Hepatocyte (in vitro differentiated cells): ENCODE results near the gene PSPN. TPM values are rescaled to one million over a fixed set of nuclear protein-coding genes. Genes with fewer than 3 reads are reported as not detected.

Experiments used
- DNase-seq: peaks from one replicate; pipeline ENCODE4 v3.0.0-alpha.2; 2016; ENCODE audit warnings: low spot score
- H2AFZ ChIP-seq: fragments of 200-600 bp; sonication (generic); 2 replicates; pipeline ENCODE4 v1.6.0; 2016; ENCODE audit warnings: antibody characterized with exemption, mild to moderate bottlenecking
- H3K27ac ChIP-seq: fragments of 200-600 bp; sonication (generic); 2 replicates; pipeline ENCODE4 v1.5.1; 2016; ENCODE audit warnings: mild to moderate bottlenecking
- H3K27me3 ChIP-seq: fragments of 200-600 bp; sonication (generic); 2 replicates; pipeline ENCODE4 v1.6.1; 2016
- H3K36me3 ChIP-seq: fragments of 200-600 bp; sonication (generic); replicated peaks from 2 replicates; pipeline ENCODE4 v1.5.1; 2016; ENCODE audit warnings: low read depth; ENCODE audit not compliant: insufficient read depth
- H3K4me1 ChIP-seq: fragments of 200-600 bp; sonication (generic); 2 replicates; pipeline ENCODE4 v1.5.1; 2016; ENCODE audit warnings: mild to moderate bottlenecking, moderate library complexity; ENCODE audit not compliant: insufficient read depth
- H3K4me2 ChIP-seq: fragments of 200-600 bp; sonication (generic); 2 replicates; pipeline ENCODE4 v1.6.0; 2016
- H3K4me3 ChIP-seq: fragments of 200-600 bp; sonication (generic); 2 replicates; pipeline ENCODE4 v1.5.1; 2016; ENCODE audit warnings: mild to moderate bottlenecking
- H3K79me2 ChIP-seq: fragments of 200-600 bp; sonication (generic); 2 replicates; pipeline ENCODE4 v1.6.0; 2017; ENCODE audit warnings: mild to moderate bottlenecking
- H3K9me2 ChIP-seq: fragments of 200-600 bp; sonication (generic); replicated peaks from 2 replicates; pipeline ENCODE4 v1.6.0; 2017; ENCODE audit warnings: mild to moderate bottlenecking; ENCODE audit not compliant: insufficient read depth
- H3K9me3 ChIP-seq: fragments of 200-600 bp; sonication (generic); 2 replicates; pipeline ENCODE4 v1.5.1; 2016; ENCODE audit warnings: low read depth, mild to moderate bottlenecking
- H4K20me1 ChIP-seq: fragments of 200-600 bp; sonication (generic); 2 replicates; pipeline ENCODE4 v1.6.0; 2016; ENCODE audit warnings: mild to moderate bottlenecking; ENCODE audit not compliant: insufficient read depth, poor library complexity, severe bottlenecking
- CTCF ChIP-seq: fragments of 200-600 bp; sonication (generic); IDR thresholded peaks from 2 replicates; pipeline ENCODE4 v1.5.1; 2016; ENCODE audit warnings: antibody characterized with exemption, mild to moderate bottlenecking; ENCODE audit not compliant: poor library complexity
- EZH2 ChIP-seq: fragments of 200-600 bp; sonication (generic); IDR thresholded peaks from 2 replicates; pipeline ENCODE4 v1.6.1; 2016; ENCODE audit warnings: antibody characterized with exemption, mild to moderate bottlenecking, borderline replicate concordance
- EZH2phosphoT487 ChIP-seq: fragments of 200-600 bp; sonication (generic); IDR thresholded peaks from one replicate; pipeline ENCODE4 v1.6.1; 2018; ENCODE audit warnings: antibody characterized with exemption, mild to moderate bottlenecking, low read depth, moderate library complexity; ENCODE audit not compliant: unreplicated experiment, severe bottlenecking
- WGBS: methylation state at CpG from one replicate; pipeline ENCODE4 v1.1.6; 2016; ENCODE audit warnings: low lambda C conversion rate; ENCODE audit errors: missing lambda C conversion rate; 5-methylcytosine and 5-hydroxymethylcytosine counted together
- polyA plus RNA-seq: library from polyadenylated mRNA; unstranded; fragments of >200 nt; fragmentation: Nextera tagmentation; extraction: Ambion mirVana; gene quantifications from 2 replicates; pipeline ENCODE4 v1.2.1, GENCODE V29; 2016
- total RNA-seq: library from RNA; depleted of rRNA; stranded (reverse); fragments of >200 nt; gene quantifications from 2 replicates; pipeline ENCODE4 v1.2.3, GENCODE V29; 2014

Gene PSPN
- total and polyA plus RNA-seq, 2 experiments from 2014 or later, result 2.7 TPM

- no peak for DNase-seq
- H3K9me2 ChIP-seq, result no peaks in the 10 kb centered on the region
- H4K20me1 ChIP-seq, result no peaks in the 10 kb centered on the region
- no peaks in the 10 kb centered on the region for H3K36me3 ChIP-seq
- H3K4me3 ChIP-seq, result no peak overlapping the region
- no peaks in the 10 kb centered on the region for H3K79me2 ChIP-seq
- H2AFZ ChIP-seq, result no peak overlapping the region
- no peaks in the 10 kb centered on the region for H3K27me3 ChIP-seq
- H3K4me1 ChIP-seq, result no peaks in the 10 kb centered on the region
- H3K9me3 ChIP-seq, result no peaks in the 10 kb centered on the region
- no peak overlapping the region for H3K4me2 ChIP-seq
- no peak overlapping the region for H3K27ac ChIP-seq
- no peak for TF ChIP-seq EZH2phosphoT487
- no peak for TF ChIP-seq CTCF
- TF ChIP-seq EZH2, result no peak
- 98% methylated on average over 18 of the region's 19 CpGs for WGBS
Observed at GRCh38 chr19:6383188-6383587, 7.5 kb upstream of the PSPN start.

- no peak overlapping the region for H3K27ac ChIP-seq
- DNase-seq, result no peak
- no peaks in the 10 kb centered on the region for H3K79me2 ChIP-seq
- TF ChIP-seq EZH2phosphoT487 (no peak), CTCF (no peak), EZH2 (no peak)
- H3K27me3 ChIP-seq, result no peaks in the 10 kb centered on the region
- H3K36me3 ChIP-seq, result no peaks in the 10 kb centered on the region
- WGBS, result 95% methylated on average over 35 of the region's 40 CpGs
- H2AFZ ChIP-seq, result no peak overlapping the region
- H3K9me2 ChIP-seq, result no peaks in the 10 kb centered on the region
- no peaks in the 10 kb centered on the region for H4K20me1 ChIP-seq
- H3K9me3 ChIP-seq, result no peaks in the 10 kb centered on the region
- H3K4me3 ChIP-seq, result no peak overlapping the region
- H3K4me1 ChIP-seq, result no peaks in the 10 kb centered on the region
- H3K4me2 ChIP-seq, result no peak overlapping the region
Observed at GRCh38 chr19:6381030-6381750, 5.5 kb upstream of the PSPN start.

- Histone ChIP-seq H3K79me2 (no peaks in the 10 kb centered on the region), H3K27ac (no peak overlapping the region), H3K4me1 (no peaks in the 10 kb centered on the region), H4K20me1 (no peaks in the 10 kb centered on the region), H2AFZ (no peak overlapping the region), H3K4me2 (no peak overlapping the region), H3K36me3 (no peaks in the 10 kb centered on the region), H3K9me2 (no peaks in the 10 kb centered on the region), H3K9me3 (no peaks in the 10 kb centered on the region), H3K27me3 (no peaks in the 10 kb centered on the region), H3K4me3 (no peak overlapping the region)
- DNase-seq, result no peak
- no peak for TF ChIP-seq EZH2phosphoT487
- TF ChIP-seq CTCF, result no peak
- no peak for TF ChIP-seq EZH2
- WGBS, result 98% methylated on average over 3 of the region's 3 CpGs
Observed at GRCh38 chr19:6379744-6380143, 4.0 kb upstream of the PSPN start.
